Ramos (cell line): Measurements from ENCODE around the gene SAP30BP.

Experiments
- in situ Hi-C: fragments of 300-500 bp; cut with MboI; formaldehyde crosslinking; loops from one replicate; pipeline ENCODE4 v1.14.3; 2022; ENCODE audit warnings: low sequenced_read_pairs; ENCODE audit not compliant: unreplicated experiment

Gene SAP30BP

GRCh38 chr17:75704963-75705875 is 38.1 kb downstream of the SAP30BP start:
- in situ Hi-C loops: no loop called here

GRCh38 chr17:75706042-75706728 is 39.0 kb downstream of the SAP30BP start:
- in situ Hi-C loops: no loop called here

- in situ Hi-C loops: no loop called here
These were observed 40.0 kb downstream of the SAP30BP start for GRCh38 chr17:75707079-75707571.

GRCh38 chr17:75712446-75712845 is 45.3 kb downstream of the SAP30BP start:
- in situ Hi-C loops: no loop called here

GRCh38 chr17:75719732-75720131 is 52.6 kb downstream of the SAP30BP start:
- in situ Hi-C loops: no loop called here

- in situ Hi-C loops: no loop called here
These were observed 53.7 kb downstream of the SAP30BP start, which contains the start of gene ITGB4 for GRCh38 chr17:75720656-75721462. ITGB4 (plus strand) TSS chr17:75721459; CDS start chr17:75724704, 3,245 bp downstream.

GRCh38 chr17:75721463-75722011 is 54.4 kb downstream of the SAP30BP start:
- in situ Hi-C loops: no loop called here

GRCh38 chr17:75722076-75722475 is 54.9 kb downstream of the SAP30BP start:
- in situ Hi-C loops: no loop called here

- in situ Hi-C loops: no loop called here
These were observed 55.5 kb downstream of the SAP30BP start for GRCh38 chr17:75722542-75723095.

- in situ Hi-C loops: no loop called here
These were observed 56.2 kb downstream of the SAP30BP start for GRCh38 chr17:75723171-75723930.

- in situ Hi-C loops: no loop called here
These were observed 57.2 kb downstream of the SAP30BP start for GRCh38 chr17:75724016-75725003.

GRCh38 chr17:75725504-75725903 is 58.4 kb downstream of the SAP30BP start:
- in situ Hi-C loops: no loop called here

- in situ Hi-C loops: no loop called here
These were observed 60.3 kb downstream of the SAP30BP start for GRCh38 chr17:75727391-75727790.

- in situ Hi-C loops: no loop called here
These were observed 62.2 kb downstream of the SAP30BP start for GRCh38 chr17:75729351-75729750.

GRCh38 chr17:75730065-75730464 is 62.9 kb downstream of the SAP30BP start:
- in situ Hi-C loops: no loop called here

GRCh38 chr17:75731086-75731715 is 64.1 kb downstream of the SAP30BP start:
- in situ Hi-C loops: no loop called here

- in situ Hi-C loops: no loop called here
These were observed 64.8 kb downstream of the SAP30BP start for GRCh38 chr17:75731716-75732498.
